ENCODE results near the gene ST3GAL3. TPM values are rescaled to one million over a fixed set of nuclear protein-coding genes. Genes with fewer than 3 reads are reported as not detected.

ST3GAL3 gene
- total RNA-seq, 1 donor from 2014 or later, result 11.4 TPM

DNA sequence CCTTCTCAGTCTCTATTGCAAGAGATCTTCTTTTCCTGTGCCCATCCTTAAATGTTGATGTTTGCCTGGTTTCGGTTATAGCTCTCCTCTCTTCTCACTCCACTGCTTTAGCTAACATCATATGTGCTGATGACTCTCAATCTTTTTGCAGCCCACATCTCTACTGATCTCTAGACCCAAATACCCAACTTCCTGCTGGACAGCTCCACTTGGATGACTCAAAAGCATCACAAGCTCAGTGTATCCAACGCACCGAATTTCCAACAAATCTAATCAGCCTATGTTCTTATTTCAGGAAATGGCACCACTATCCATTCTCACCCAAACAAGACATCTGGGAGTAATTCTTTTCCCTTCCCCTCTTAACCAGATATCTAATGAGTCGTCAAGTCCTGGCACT, 147.1 kb downstream of the ST3GAL3 start:
- H3K4me3 Mint-ChIP-seq (ENCODE audit: unreplicated experiment), result no peak overlapping the region
- H3K27me3 Mint-ChIP-seq (ENCODE audit: low read depth, unreplicated experiment), result no peaks in the 10 kb centered on the region
- H4K20me1 ChIP-seq (ENCODE audit: insufficient read depth, low read length), result peaks cover 85% of the 10 kb centered on the region
- no peaks in the 10 kb centered on the region for H3K9me3 ChIP-seq (ENCODE audit: insufficient read depth, low read depth, low read length)
- H3K27me3 ChIP-seq (ENCODE audit: insufficient read depth, low read length), result no peaks in the 10 kb centered on the region
- TF ChIP-seq, protein P1, sequence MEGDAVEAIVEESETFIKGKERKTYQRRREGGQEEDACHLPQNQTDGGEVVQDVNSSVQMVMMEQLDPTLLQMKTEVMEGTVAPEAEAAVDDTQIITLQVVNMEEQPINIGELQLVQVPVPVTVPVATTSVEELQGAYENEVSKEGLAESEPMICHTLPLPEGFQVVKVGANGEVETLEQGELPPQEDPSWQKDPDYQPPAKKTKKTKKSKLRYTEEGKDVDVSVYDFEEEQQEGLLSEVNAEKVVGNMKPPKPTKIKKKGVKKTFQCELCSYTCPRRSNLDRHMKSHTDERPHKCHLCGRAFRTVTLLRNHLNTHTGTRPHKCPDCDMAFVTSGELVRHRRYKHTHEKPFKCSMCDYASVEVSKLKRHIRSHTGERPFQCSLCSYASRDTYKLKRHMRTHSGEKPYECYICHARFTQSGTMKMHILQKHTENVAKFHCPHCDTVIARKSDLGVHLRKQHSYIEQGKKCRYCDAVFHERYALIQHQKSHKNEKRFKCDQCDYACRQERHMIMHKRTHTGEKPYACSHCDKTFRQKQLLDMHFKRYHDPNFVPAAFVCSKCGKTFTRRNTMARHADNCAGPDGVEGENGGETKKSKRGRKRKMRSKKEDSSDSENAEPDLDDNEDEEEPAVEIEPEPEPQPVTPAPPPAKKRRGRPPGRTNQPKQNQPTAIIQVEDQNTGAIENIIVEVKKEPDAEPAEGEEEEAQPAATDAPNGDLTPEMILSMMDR (IDR thresholded peaks at IDR 0.05; ENCODE audit: insufficient read depth, low read depth, low read length), result no peak
- no peak for TF ChIP-seq EZH2 (IDR thresholded peaks at IDR 0.05; ENCODE audit: insufficient read depth, low read length)
- peaks cover 23% of the 10 kb centered on the region for H3K4me1 Mint-ChIP-seq (ENCODE audit: low read depth, unreplicated experiment)
- no peaks in the 10 kb centered on the region for H3K9me3 Mint-ChIP-seq (ENCODE audit: unreplicated experiment)
- no peak overlapping the region for H2AFZ ChIP-seq (ENCODE audit: low read depth, low read length)
- DNase-seq (ENCODE audit: low read depth), result no peak
- no peaks in the 10 kb centered on the region for H3K79me2 ChIP-seq (ENCODE audit: insufficient read depth, low read length)
- peaks cover 5% of the 10 kb centered on the region for H3K36me3 Mint-ChIP-seq (ENCODE audit: low read depth, unreplicated experiment)
- no peak overlapping the region for H3K9ac ChIP-seq (ENCODE audit: low read length)
- H3K4me1 ChIP-seq (ENCODE audit: insufficient read depth, low read length), result peaks cover 24% of the 10 kb centered on the region
- FAIRE-seq, result no peak
- H3K27ac Mint-ChIP-seq (ENCODE audit: unreplicated experiment), result no peak overlapping the region
- H3K4me2 ChIP-seq (ENCODE audit: low read length), result no peak overlapping the region
- no peaks in the 10 kb centered on the region for H3K36me3 ChIP-seq (ENCODE audit: insufficient read depth, low read length)
- H3K4me3 ChIP-seq (ENCODE audit: insufficient read depth, low read depth, low read length), result no peak overlapping the region
- no peak overlapping the region for H3K27ac ChIP-seq (ENCODE audit: low read depth, low read length)

DNA sequence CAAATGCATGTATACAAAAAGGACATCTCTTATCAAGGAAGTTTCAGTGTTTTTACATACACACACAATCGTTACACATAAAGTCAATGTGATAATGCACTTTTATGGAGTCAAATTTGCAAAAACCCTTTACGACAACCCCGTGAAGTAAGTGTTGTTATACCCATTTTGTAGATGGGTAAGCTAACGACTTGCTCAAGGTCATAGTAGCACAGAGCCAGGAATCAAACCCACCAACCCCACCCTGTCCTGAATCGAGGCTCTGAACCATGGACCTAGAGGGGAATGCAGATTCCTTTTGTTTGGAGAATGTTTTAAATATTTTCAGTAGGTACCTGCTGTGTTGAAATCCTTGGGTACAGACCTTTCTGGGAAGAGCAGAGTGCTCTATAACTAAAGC, 148.9 kb downstream of the ST3GAL3 start:
- no peaks in the 10 kb centered on the region for H3K36me3 ChIP-seq (ENCODE audit: insufficient read depth, low read length)
- Mint-ChIP-seq H3K36me3 (ENCODE audit: low read depth, unreplicated experiment) (peaks cover 8% of the 10 kb centered on the region), H3K4me3 (ENCODE audit: unreplicated experiment) (no peak overlapping the region), H3K27me3 (ENCODE audit: low read depth, unreplicated experiment) (no peaks in the 10 kb centered on the region), H3K4me1 (ENCODE audit: low read depth, unreplicated experiment) (peaks cover 26% of the 10 kb centered on the region), H3K27ac (ENCODE audit: unreplicated experiment) (no peak overlapping the region), H3K9me3 (ENCODE audit: unreplicated experiment) (no peaks in the 10 kb centered on the region)
- H3K27me3 ChIP-seq (ENCODE audit: insufficient read depth, low read length), result no peaks in the 10 kb centered on the region
- H3K4me1 ChIP-seq (ENCODE audit: insufficient read depth, low read length), result peaks cover 28% of the 10 kb centered on the region
- peaks cover 85% of the 10 kb centered on the region for H4K20me1 ChIP-seq (ENCODE audit: insufficient read depth, low read length)
- no peak overlapping the region for H3K4me3 ChIP-seq (ENCODE audit: insufficient read depth, low read depth, low read length)
- no peak overlapping the region for H3K27ac ChIP-seq (ENCODE audit: low read depth, low read length)
- H3K4me2 ChIP-seq (ENCODE audit: low read length), result no peak overlapping the region
- TF ChIP-seq EZH2 (IDR thresholded peaks at IDR 0.05; ENCODE audit: insufficient read depth, low read length), result no peak
- TF ChIP-seq, protein P1 (IDR thresholded peaks at IDR 0.05; ENCODE audit: insufficient read depth, low read depth, low read length), result no peak
- H3K9ac ChIP-seq (ENCODE audit: low read length), result no peak overlapping the region
- no peak overlapping the region for H2AFZ ChIP-seq (ENCODE audit: low read depth, low read length)
- DNase-seq (ENCODE audit: low read depth), result no peak
- no peak for FAIRE-seq
- H3K79me2 ChIP-seq (ENCODE audit: insufficient read depth, low read length), result no peaks in the 10 kb centered on the region
- H3K9me3 ChIP-seq (ENCODE audit: insufficient read depth, low read depth, low read length), result no peaks in the 10 kb centered on the region

DNA sequence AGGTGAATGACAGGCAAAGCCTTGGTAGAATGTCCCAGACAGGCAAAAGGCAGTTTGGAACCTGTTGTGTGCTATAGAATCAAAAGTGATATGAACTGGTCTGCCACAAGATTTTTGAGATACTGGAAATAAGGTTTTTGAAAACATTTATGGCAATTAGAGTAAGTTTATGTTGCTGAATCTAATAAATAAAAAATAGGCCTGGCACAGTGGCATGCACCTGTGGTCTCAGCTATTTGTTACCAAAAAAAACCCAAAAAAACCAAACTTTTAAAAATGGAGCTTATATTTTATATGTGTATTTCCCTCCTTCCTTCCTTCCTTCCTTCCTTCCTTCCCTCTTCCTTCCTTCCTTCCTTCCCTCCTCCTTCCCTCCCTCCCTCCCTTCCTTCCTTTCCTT, 149.8 kb downstream of the ST3GAL3 start:
- H3K36me3 ChIP-seq (ENCODE audit: insufficient read depth, low read length), result no peaks in the 10 kb centered on the region
- TF ChIP-seq EZH2 (IDR thresholded peaks at IDR 0.05; ENCODE audit: insufficient read depth, low read length), result no peak
- TF ChIP-seq, protein P1 (IDR thresholded peaks at IDR 0.05; ENCODE audit: insufficient read depth, low read depth, low read length), result no peak
- DNase-seq (ENCODE audit: low read depth), result no peak
- H4K20me1 ChIP-seq (ENCODE audit: insufficient read depth, low read length), result peaks cover 80% of the 10 kb centered on the region
- Mint-ChIP-seq H3K9me3 (ENCODE audit: unreplicated experiment) (no peaks in the 10 kb centered on the region), H3K27me3 (ENCODE audit: low read depth, unreplicated experiment) (no peaks in the 10 kb centered on the region), H3K4me3 (ENCODE audit: unreplicated experiment) (no peak overlapping the region), H3K4me1 (ENCODE audit: low read depth, unreplicated experiment) (peaks cover 28% of the 10 kb centered on the region), H3K27ac (ENCODE audit: unreplicated experiment) (no peak overlapping the region), H3K36me3 (ENCODE audit: low read depth, unreplicated experiment) (peaks cover 11% of the 10 kb centered on the region)
- FAIRE-seq, result no peak
- no peaks in the 10 kb centered on the region for H3K79me2 ChIP-seq (ENCODE audit: insufficient read depth, low read length)
- no peak overlapping the region for H3K9ac ChIP-seq (ENCODE audit: low read length)
- H3K4me3 ChIP-seq (ENCODE audit: insufficient read depth, low read depth, low read length), result no peak overlapping the region
- no peak overlapping the region for H3K4me2 ChIP-seq (ENCODE audit: low read length)
- peaks cover 31% of the 10 kb centered on the region for H3K4me1 ChIP-seq (ENCODE audit: insufficient read depth, low read length)
- H3K9me3 ChIP-seq (ENCODE audit: insufficient read depth, low read depth, low read length), result no peaks in the 10 kb centered on the region
- no peak overlapping the region for H3K27ac ChIP-seq (ENCODE audit: low read depth, low read length)
- no peak overlapping the region for H2AFZ ChIP-seq (ENCODE audit: low read depth, low read length)
- no peaks in the 10 kb centered on the region for H3K27me3 ChIP-seq (ENCODE audit: insufficient read depth, low read length)

All from astrocyte (in vitro differentiated cells and primary cell).